MM.1S (cell line): ENCODE measurements around the gene CD300E.

Experiments
- CTCF ChIP-seq: fragments of 300-600 bp; sonication (generic); IDR thresholded peaks from 2 replicates; pipeline ENCODE4 v1.5.1; 2016; ENCODE audit warnings: antibody characterized with exemption, low read length, mixed read lengths
- EZH2 ChIP-seq: fragments of 300-600 bp; sonication (generic); optimal IDR thresholded peaks from 2 replicates; pipeline ENCODE3; 2017; ENCODE audit warnings: low read depth, mild to moderate bottlenecking, antibody characterized with exemption, low read length, mixed read lengths

GRCh38 chr17:74569020-74570003 is 54.2 kb downstream of the CD300E start:
- TF ChIP-seq CTCF, result no peak
- no peak for TF ChIP-seq EZH2
